Keratinocyte (primary cell): ENCODE measurements around the gene C4orf54. TPM values are rescaled to one million over a fixed set of nuclear protein-coding genes. Genes with fewer than 3 reads are reported as not detected.

Source experiments
- DNase-seq: peaks from one replicate; pipeline ENCODE4 v3.0.0-alpha.2; 2011; ENCODE audit warnings: low read depth, missing footprints, low spot score
- FAIRE-seq: peaks from 2 replicates; lab custom pipeline; 2011; peaks lifted over from hg19 to GRCh38; lab: Jason Lieb, UNC
- H2AFZ ChIP-seq: 2 replicates; pipeline ENCODE4 v1.6.0; 2012; ENCODE audit warnings: low read length, control low read depth, inconsistent platforms; ENCODE audit not compliant: control insufficient read depth
- H3K27ac ChIP-seq: 2 replicates; pipeline ENCODE4 v1.5.1; 2011; ENCODE audit warnings: low read length; ENCODE audit not compliant: control insufficient read depth, insufficient read depth
- H3K27me3 ChIP-seq: 3 replicates; pipeline ENCODE4 v1.6.0; 2011; ENCODE audit warnings: low read length; ENCODE audit not compliant: control insufficient read depth, insufficient read depth; ENCODE audit errors: extremely low read depth
- H3K36me3 ChIP-seq, 2 experiments: 2 replicates in 1 of 2; 3 replicates in 1 of 2; pipeline ENCODE4 v1.5.1; 2011; ENCODE audit warnings: low read length in 2 of 2, mild to moderate bottlenecking in 1 of 2; ENCODE audit not compliant: control insufficient read depth in 2 of 2, insufficient read depth in 2 of 2; ENCODE audit errors: extremely low read depth in 1 of 2
- H3K4me1 ChIP-seq: 3 replicates; pipeline ENCODE4 v1.5.1; 2011; ENCODE audit warnings: low read length; ENCODE audit not compliant: control insufficient read depth, insufficient read depth; ENCODE audit errors: extremely low read depth
- H3K4me2 ChIP-seq: 3 replicates; pipeline ENCODE4 v1.6.0; 2011; ENCODE audit warnings: low read depth, low read length; ENCODE audit not compliant: control insufficient read depth, insufficient read depth; ENCODE audit errors: extremely low read depth
- H3K4me3 ChIP-seq, 3 experiments: fragments of 200-600 bp in 1 of 3; sonication (generic) in 1 of 3; 2 replicates in 2 of 3; 3 replicates in 1 of 3; pipeline ENCODE4 v1.5.1; 2011 to 2016; ENCODE audit warnings: low read length in 3 of 3, mild to moderate bottlenecking in 3 of 3, control low read depth in 2 of 3, inconsistent platforms in 1 of 3, low read depth in 1 of 3, mixed read lengths in 1 of 3, mixed run types in 1 of 3, moderate library complexity in 1 of 3; ENCODE audit not compliant: control insufficient read depth in 2 of 3, insufficient read depth in 2 of 3; ENCODE audit errors: extremely low read depth in 1 of 3
- H3K79me2 ChIP-seq: 2 replicates; pipeline ENCODE4 v1.6.0; 2012; ENCODE audit warnings: low read length; ENCODE audit not compliant: control insufficient read depth, insufficient read depth
- H3K9ac ChIP-seq: 3 replicates; pipeline ENCODE4 v1.6.0; 2011; ENCODE audit warnings: low read length; ENCODE audit not compliant: control insufficient read depth, insufficient read depth; ENCODE audit errors: extremely low read depth
- H3K9me1 ChIP-seq: 3 replicates; pipeline ENCODE4 v1.6.0; 2011; ENCODE audit warnings: low read length; ENCODE audit not compliant: control insufficient read depth, insufficient read depth; ENCODE audit errors: extremely low read depth
- H3K9me3 ChIP-seq: 2 replicates; pipeline ENCODE4 v1.5.1; 2012; ENCODE audit warnings: low read depth, low read length; ENCODE audit not compliant: control insufficient read depth
- H4K20me1 ChIP-seq: 3 replicates; pipeline ENCODE4 v1.6.0; 2011; ENCODE audit warnings: low read length; ENCODE audit not compliant: control insufficient read depth, insufficient read depth; ENCODE audit errors: extremely low read depth
- EZH2 ChIP-seq: IDR thresholded peaks from one replicate; pipeline ENCODE4 v1.6.1; 2012; ENCODE audit warnings: inconsistent platforms, mild to moderate bottlenecking, low read length, moderate library complexity
- dilution Hi-C: fragments of 300-500 bp; cut with MboI; formaldehyde crosslinking; loops from one replicate; pipeline ENCODE4 v1.7.0; 2020; ENCODE audit warnings: low sequenced_read_pairs; ENCODE audit not compliant: extremely low pct_ligation_motif_present
- polyA plus RNA-seq, 5 experiments: library from polyadenylated mRNA; depleted of rRNA in 3 of 5; stranded (reverse) in 3 of 5; stranded (forward) in 1 of 5; unstranded in 1 of 5; fragments of >200 nt; gene quantifications; 1 replicate in 1 of 5; 2 replicates in 3 of 5; 3 replicates in 1 of 5; pipeline versions ENCODE4 v1.2.1 to v1.2.3, GENCODE V29; 2011 to 2012; ENCODE audit warnings: missing spikeins in 2 of 5, low read depth in 1 of 5, low replicate concordance in 1 of 5
- TF ChIP-seq, protein P1 (sequence below), 3 experiments: IDR thresholded peaks in 1 of 3; conservative IDR thresholded peaks in 1 of 3; optimal IDR thresholded peaks in 1 of 3; 2 replicates in 2 of 3; 3 replicates in 1 of 3; pipeline versions ENCODE3 to v1.5.1; 2011; ENCODE audit warnings: low read length in 3 of 3, mild to moderate bottlenecking in 3 of 3, moderate library complexity in 2 of 3, control low read depth in 1 of 3, inconsistent platforms in 1 of 3; ENCODE audit not compliant: insufficient read depth in 2 of 3; ENCODE audit errors: extremely low read depth in 1 of 3

The C4orf54 gene
- polyA plus RNA-seq, 1 donor (not counting 4 experiments of a cell fraction or from before 2014, with no cell fraction given) = 0.01 TPM

DNA sequence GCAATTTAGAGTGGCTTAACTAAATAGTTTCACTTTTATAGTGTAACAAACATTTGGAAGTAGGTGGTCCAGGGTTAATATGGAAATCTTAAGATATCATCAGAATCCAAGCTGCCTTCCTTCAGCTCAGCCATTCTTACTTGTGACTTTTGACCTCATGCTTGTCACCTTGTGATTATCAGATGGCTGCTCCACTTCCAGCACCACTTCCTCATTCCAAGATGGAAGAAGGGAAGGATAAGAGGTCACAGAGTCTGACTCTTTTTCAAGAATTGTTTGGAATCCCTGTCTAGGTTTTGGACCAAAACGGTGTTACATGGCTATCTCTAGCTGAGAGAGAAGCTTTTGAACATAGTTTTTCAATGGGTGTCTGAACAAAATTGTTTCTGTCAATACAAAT, 43.1 kb downstream of the C4orf54 start:
- dilution Hi-C loops = no loop called here
- H3K4me3 ChIP-seq = no peak overlapping the region
- no peaks in the 10 kb centered on the region for H3K27me3 ChIP-seq
- H3K4me1 ChIP-seq = no peaks in the 10 kb centered on the region
- TF ChIP-seq EZH2 = no peak
- TF ChIP-seq, protein P1, sequence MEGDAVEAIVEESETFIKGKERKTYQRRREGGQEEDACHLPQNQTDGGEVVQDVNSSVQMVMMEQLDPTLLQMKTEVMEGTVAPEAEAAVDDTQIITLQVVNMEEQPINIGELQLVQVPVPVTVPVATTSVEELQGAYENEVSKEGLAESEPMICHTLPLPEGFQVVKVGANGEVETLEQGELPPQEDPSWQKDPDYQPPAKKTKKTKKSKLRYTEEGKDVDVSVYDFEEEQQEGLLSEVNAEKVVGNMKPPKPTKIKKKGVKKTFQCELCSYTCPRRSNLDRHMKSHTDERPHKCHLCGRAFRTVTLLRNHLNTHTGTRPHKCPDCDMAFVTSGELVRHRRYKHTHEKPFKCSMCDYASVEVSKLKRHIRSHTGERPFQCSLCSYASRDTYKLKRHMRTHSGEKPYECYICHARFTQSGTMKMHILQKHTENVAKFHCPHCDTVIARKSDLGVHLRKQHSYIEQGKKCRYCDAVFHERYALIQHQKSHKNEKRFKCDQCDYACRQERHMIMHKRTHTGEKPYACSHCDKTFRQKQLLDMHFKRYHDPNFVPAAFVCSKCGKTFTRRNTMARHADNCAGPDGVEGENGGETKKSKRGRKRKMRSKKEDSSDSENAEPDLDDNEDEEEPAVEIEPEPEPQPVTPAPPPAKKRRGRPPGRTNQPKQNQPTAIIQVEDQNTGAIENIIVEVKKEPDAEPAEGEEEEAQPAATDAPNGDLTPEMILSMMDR (optimal IDR thresholded peaks at IDR 0.05 in 1 of 3, IDR thresholded peaks at IDR 0.05 in 1 of 3, conservative IDR thresholded peaks at IDR 0.05 in 1 of 3; ENCODE audit: extremely low read depth in 1 of 3, insufficient read depth in 2 of 3, low read length in 3 of 3) = no peak
- DNase-seq (no peak), FAIRE-seq (no peak)
- H3K9me1 ChIP-seq = no peaks in the 10 kb centered on the region
- no peak overlapping the region for H3K27ac ChIP-seq
- H4K20me1 ChIP-seq = no peaks in the 10 kb centered on the region
- no peaks in the 10 kb centered on the region for H3K79me2 ChIP-seq
- H3K9me3 ChIP-seq = no peaks in the 10 kb centered on the region
- no peak overlapping the region for H3K4me2 ChIP-seq
- no peak overlapping the region for H2AFZ ChIP-seq
- H3K36me3 ChIP-seq = no peaks in the 10 kb centered on the region
- no peak overlapping the region for H3K9ac ChIP-seq

DNA sequence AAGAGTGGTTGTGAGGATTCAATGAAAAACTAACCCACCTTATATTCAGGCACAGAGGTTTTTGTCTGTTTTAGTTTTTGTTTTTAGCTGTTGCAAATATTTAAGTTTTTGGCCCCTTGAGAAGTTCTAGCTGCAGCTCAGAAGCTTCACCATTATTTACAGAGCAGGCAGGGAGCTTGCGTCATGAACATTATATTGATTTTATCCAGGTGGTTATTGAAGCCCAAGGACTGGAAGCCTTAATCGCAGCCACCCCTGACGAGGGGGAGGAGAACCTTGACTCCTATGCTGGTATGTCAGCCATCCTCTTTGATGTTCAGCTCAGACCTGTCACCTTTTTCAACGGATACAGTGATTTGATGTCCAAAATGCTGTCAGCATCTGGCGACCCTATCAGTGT, 44.9 kb downstream of the C4orf54 start:
- Histone ChIP-seq H3K9me1 (no peaks in the 10 kb centered on the region), H3K9me3 (no peaks in the 10 kb centered on the region), H3K36me3 (no peaks in the 10 kb centered on the region), H3K9ac (no peak overlapping the region), H3K27me3 (no peaks in the 10 kb centered on the region), H3K4me1 (no peaks in the 10 kb centered on the region), H2AFZ (no peak overlapping the region), H3K79me2 (no peaks in the 10 kb centered on the region), H3K4me2 (no peak overlapping the region), H3K4me3 (no peak overlapping the region), H4K20me1 (no peaks in the 10 kb centered on the region), H3K27ac (no peak overlapping the region)
- dilution Hi-C loops = no loop called here
- no peak for FAIRE-seq
- no peak for DNase-seq
- TF ChIP-seq, protein P1 (optimal IDR thresholded peaks at IDR 0.05 in 1 of 3, IDR thresholded peaks at IDR 0.05 in 1 of 3, conservative IDR thresholded peaks at IDR 0.05 in 1 of 3; ENCODE audit: extremely low read depth in 1 of 3, insufficient read depth in 2 of 3, low read length in 3 of 3) = no peak
- TF ChIP-seq EZH2 = no peak
